Stimulated activated CD8-positive, alpha-beta memory T cell treated with anti-CD3 and anti-CD28 coated beads, Interleukin-4, amount 100 ng/mL, for 48 hours (primary cell): ENCODE results near the gene EPB42.
"Not testable (repeated sequence)": the region's sequence is repeated elsewhere in the genome, so short reads cannot be mapped to it uniquely, and the experiment has no call there.

Experiments
- DNase-seq: peaks from one replicate; pipeline ENCODE4 v3.0.0-alpha.2; 2020

EPB42 gene

DNA sequence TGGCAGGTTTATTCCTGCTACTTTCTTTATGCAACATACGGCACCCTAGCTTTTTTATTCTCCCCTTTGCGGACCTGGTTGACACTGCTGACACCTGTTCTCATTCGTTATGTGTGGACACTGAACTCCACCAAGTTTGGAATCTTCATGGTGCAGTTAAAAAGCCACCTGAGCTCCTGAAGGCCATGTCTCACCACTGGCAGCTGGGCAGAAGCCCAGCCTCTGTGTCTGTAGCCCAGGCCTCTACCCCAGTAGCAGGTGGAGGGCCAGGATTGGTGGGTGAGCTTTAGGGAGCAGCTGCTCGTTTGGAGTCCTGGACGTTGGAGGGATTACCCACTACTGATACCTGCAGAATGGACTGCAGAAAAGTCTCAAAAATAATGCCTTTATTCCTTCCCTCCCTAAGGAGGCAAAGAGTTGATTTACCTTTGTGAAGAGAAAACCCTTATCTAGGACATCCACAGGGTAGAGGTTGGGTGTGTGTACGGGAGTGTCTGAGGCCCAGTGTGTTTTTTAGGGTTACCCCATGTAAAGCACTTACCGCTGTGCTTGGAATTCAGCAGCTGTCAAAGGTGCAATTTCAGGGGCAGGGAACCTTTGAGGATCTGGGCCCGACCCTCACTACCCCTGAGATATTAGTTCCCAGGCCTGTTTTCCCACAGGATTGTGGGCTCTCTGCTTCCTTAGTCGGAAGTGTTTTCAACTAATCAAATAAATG is 36.3 kb downstream of the EPB42 start:
- no peak for DNase-seq

GRCh38 chr15:43183270-43183669 is 37.5 kb downstream of the EPB42 start:
- DNase-seq, result no peak

DNA sequence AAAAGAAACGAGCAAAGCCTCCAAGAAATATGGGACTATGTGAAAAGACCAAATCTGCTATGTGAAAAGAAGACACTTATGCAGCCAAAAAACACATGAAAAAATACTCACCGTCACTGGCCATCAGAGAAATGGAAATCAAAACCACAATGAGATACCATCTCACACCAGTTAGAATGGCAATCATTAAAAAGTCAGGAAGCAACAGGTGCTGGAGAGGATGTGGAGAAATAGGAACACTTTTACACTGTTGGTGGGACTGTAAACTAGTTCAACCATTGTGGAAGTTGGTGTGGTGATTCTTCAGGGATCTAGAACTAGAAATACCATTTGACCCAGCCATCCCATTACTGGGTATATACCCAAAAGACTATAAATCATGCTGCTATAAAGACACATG is 43.7 kb downstream of the EPB42 start:
- DNase-seq, result not testable (repeated sequence)

DNA sequence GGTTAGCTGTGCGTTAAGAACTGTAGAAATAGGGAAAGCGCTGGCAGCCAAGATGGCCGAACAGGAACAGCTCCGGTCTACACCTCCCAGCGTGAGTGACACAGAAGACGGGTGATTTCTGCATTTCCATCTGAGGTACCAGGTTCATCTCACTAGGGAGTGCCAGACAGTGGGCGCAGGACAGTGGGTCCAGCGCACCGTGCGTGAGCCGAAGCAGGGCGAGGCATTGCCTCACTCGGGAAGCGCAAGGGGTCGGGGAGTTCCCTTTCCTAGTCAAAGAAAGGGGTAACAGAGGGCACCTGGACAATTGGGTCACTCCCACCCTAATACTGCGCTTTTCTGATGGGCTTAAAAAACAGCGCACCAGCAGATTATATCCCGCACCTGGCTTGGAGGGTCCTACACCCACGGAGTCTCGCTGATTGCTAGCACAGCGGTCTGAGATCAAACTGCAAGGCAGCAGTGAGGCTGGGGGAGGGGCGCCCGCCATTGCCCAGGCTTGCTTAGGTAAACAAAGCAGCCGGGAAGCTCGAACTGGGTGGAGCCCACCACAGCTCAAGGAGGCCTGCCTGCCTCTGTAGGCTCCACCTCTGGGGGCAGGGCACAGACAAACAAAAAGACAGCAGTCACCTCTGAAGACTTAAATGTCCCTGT is 45.0 kb downstream of the EPB42 start:
- DNase-seq, result not testable (repeated sequence)

- no peak for DNase-seq
Observed at GRCh38 chr15:43169888-43170287, 50.9 kb downstream of the EPB42 start.

DNA sequence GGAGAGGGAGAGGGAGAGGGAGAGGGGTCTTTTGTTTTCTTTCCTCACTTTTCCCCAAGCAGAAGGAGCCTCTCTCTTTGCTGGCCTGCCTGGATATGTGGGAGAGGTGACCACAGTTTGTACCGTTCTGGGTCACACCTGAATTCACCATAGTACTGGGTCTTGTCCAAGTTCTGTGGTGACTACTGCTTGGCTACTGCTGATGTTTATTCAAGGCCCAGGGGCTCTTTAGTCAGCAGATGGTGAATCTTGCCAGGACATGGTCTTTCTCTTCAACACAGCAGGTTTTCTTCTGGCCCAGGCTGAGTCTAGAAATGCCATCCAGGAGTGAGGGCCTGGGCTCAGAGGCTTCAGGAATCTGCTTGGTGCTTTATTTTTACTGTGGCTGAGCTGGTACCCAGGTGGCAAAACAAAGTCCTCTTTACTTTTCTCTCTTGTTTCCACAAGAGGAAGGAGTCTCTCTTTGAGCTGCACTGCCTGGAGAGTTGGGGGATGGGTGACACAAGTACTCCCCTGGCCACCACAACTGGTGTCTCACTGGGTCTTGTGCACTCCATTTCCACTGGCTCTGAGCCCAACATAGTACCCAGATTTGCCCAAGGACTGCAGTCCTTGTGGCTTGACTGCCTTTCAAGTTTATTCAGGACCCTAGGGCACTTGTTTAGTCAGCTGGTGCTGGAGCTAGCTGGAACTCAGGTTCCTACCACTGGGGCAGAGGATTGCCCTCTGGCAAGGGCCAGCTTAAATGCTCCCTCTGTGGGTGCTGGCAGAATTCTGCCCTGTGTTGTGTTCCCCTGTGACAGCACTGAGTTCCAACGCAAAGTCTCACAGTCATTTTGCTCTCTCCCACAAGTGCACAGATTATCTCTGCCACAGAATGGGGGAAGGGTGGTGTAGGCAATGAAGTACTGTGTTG is 52.4 kb downstream of the EPB42 start:
- DNase-seq, result no peak

GRCh38 chr15:43167261-43167660 is 53.6 kb downstream of the EPB42 start:
- not testable (repeated sequence) for DNase-seq

DNA sequence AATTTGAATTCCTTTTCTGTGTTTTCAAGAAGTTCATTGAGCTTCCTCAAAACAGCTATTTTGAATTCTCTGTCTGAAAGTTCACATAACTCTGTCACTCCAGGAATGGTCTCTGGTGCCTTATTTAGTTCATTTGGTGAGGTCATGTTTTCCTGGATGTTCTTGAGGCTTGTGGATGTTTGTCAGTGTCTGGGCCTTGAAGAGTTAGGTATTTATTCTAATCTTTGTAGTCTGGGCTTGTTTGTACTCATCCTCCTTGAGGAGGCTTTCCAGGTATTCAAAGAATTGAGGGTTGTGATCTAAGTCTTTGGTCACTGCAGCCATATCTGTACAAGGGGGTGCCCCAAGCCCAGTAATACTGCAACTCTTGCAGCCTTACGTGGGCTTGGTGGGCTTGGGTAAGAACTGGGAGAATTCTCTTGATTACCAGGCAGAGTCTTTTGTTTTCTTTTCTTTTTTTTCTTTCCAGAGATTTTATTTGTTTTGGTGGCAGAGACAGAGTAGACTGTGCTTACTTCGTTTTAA is 55.0 kb downstream of the EPB42 start:
- DNase-seq, result no peak

DNA sequence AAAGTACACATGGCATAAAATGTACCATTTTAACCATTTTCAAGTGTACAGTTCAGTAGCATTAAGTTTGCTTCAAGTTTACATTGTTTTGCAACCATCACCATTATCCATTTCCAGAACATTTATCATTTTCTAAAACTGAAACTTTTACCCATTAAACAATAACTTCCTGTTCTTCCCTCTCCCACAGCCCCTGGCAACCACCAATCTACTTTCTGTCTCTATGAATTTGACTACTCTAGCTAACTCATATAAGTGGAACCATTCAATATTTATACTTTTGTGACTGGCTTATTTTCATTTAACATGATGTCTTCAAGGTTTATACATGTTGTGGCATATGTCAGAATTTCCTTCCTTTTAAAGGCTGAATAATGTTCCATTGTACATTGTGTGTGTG is 67.5 kb downstream of the EPB42 start:
- DNase-seq, result no peak

DNA sequence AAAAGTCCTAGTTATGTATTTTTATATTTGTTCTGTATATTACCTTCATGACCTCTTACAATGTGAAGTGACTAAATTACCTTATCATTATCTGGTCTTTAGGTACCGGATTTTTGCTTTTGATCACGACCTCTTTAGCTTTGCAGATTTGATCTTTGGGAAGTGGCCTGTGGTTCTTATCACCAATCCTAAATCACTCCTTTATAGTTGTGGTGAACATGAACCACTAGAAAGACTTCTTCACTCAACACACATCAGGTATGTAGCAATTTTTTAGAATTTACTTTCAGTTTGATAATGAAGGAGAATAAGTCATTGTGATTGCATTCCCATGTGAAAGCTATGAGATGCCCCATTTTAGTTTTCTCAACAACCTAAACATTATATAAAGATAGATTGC is 69.1 kb downstream of the EPB42 start:
- no peak for DNase-seq

DNA sequence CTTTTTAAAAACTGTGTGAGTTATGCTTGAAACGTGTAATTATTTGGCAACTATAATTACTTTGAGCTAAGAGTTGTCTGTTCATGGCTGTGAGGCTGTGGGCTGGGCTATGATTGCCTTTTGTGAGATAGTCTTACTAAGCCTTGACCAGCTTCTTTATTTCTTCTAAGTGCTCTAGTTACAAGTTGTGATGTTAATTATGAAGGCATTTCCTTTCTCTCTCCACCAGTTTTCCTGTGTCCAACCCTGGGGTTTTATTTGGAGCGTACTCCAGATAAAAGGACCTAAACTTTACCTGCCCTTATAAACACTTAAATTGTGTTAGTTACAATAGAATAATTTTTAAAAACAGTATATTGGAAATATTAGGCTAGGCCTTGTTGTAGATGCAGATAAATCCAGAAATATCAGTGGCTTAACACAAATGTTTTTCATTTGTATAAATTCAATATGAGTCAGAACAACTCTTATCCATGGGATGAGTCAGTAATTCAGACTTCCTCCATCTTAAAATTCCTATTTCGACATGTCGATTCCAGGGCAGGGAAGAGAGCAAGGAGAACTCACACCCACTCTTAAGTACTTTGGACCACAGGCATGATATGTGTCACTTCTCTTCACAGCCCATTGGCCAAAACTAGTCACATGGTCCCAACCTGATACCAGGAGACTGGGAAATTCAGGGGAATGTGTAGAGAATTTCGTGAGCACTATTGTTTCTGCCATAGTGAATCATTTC is 70.5 kb downstream of the EPB42 start:
- no peak for DNase-seq
